Measurements from ENCODE around the gene PROX1. TPM values are rescaled to one million over a fixed set of nuclear protein-coding genes. Genes with fewer than 3 reads are reported as not detected.

The PROX1 gene
- total RNA-seq, 1 donor from 2014 or later = 63.2 TPM

GRCh38 chr1:213983493-213984386 is 4.0 kb upstream of the PROX1 start:
- TF ChIP-seq, protein P1, sequence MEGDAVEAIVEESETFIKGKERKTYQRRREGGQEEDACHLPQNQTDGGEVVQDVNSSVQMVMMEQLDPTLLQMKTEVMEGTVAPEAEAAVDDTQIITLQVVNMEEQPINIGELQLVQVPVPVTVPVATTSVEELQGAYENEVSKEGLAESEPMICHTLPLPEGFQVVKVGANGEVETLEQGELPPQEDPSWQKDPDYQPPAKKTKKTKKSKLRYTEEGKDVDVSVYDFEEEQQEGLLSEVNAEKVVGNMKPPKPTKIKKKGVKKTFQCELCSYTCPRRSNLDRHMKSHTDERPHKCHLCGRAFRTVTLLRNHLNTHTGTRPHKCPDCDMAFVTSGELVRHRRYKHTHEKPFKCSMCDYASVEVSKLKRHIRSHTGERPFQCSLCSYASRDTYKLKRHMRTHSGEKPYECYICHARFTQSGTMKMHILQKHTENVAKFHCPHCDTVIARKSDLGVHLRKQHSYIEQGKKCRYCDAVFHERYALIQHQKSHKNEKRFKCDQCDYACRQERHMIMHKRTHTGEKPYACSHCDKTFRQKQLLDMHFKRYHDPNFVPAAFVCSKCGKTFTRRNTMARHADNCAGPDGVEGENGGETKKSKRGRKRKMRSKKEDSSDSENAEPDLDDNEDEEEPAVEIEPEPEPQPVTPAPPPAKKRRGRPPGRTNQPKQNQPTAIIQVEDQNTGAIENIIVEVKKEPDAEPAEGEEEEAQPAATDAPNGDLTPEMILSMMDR (IDR thresholded peaks at IDR 0.05; ENCODE audit: unreplicated experiment) = no peak
- H3K36me3 Mint-ChIP-seq (ENCODE audit: insufficient read depth) = no peaks in the 10 kb centered on the region
- peak overlapping the region; percentile 85 for H3K27ac Mint-ChIP-seq
- peaks cover 54% of the 10 kb centered on the region for H3K27me3 Mint-ChIP-seq
- no peak for DNase-seq (ENCODE audit: low spot score, unreplicated experiment)
- peak overlapping the region; percentile 98 for H3K4me3 Mint-ChIP-seq (ENCODE audit: low read depth)
- H3K9me3 Mint-ChIP-seq (ENCODE audit: low read depth) = no peaks in the 10 kb centered on the region
- H3K4me1 Mint-ChIP-seq (ENCODE audit: low read depth) = peaks cover 40% of the 10 kb centered on the region

- TF ChIP-seq, protein P1 (IDR thresholded peaks at IDR 0.05; ENCODE audit: unreplicated experiment) = no peak
- no peaks in the 10 kb centered on the region for H3K36me3 Mint-ChIP-seq (ENCODE audit: insufficient read depth)
- no peaks in the 10 kb centered on the region for H3K9me3 Mint-ChIP-seq (ENCODE audit: low read depth)
- H3K27me3 Mint-ChIP-seq = peaks cover 48% of the 10 kb centered on the region
- peak overlapping the region; percentile 85 for H3K27ac Mint-ChIP-seq
- peaks cover 34% of the 10 kb centered on the region for H3K4me1 Mint-ChIP-seq (ENCODE audit: low read depth)
- peak overlapping the region; percentile 98 for H3K4me3 Mint-ChIP-seq (ENCODE audit: low read depth)
- no peak for DNase-seq (ENCODE audit: low spot score, unreplicated experiment)
These were observed 3.2 kb upstream of the PROX1 start for GRCh38 chr1:213984387-213985208.

DNA sequence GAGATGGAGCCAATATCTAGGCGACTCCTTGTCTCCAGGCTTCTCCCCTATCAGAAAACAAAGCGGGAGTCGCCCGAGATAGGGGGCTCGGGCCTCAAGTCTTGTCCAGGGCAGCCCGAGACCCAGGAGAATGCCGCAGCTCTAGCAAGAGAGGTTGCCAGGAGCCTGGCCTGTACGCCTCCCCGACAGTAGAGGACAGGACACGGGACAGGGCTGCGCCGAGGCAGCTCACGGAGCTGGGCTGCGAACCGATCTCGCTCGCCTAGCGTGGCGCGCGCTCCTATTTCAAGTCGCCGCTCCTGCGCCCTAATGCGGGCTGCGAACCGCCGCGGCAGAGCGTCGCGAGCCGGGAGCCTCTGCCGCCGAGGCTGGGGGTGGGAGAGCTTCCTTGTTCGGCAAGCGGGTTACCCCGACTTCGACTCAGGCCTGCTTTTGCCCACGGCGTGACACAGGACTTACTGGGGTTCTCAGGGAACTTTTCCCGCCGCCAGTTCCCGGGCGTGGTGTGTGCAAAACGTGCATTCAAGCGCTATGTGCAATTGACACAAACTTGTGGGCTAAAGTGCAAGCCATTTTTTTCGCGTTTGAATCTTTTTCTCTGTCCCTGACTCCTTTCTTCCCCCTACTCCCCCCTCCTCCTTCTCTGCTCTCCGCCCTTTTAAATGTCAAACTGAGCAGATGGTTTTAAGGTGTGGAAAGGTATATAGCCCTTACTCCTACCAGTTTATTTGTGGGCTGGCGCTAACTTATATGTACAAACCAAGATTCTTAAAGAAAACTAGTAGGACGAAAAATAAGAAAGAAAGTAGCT is 2.4 kb upstream of the PROX1 start:
- Mint-ChIP-seq H3K4me1 (ENCODE audit: low read depth) (peaks cover 41% of the 10 kb centered on the region), H3K4me3 (ENCODE audit: low read depth) (peak overlapping the region; percentile 98)
- TF ChIP-seq, protein P1 (IDR thresholded peaks at IDR 0.05; ENCODE audit: unreplicated experiment) = no peak

DNA sequence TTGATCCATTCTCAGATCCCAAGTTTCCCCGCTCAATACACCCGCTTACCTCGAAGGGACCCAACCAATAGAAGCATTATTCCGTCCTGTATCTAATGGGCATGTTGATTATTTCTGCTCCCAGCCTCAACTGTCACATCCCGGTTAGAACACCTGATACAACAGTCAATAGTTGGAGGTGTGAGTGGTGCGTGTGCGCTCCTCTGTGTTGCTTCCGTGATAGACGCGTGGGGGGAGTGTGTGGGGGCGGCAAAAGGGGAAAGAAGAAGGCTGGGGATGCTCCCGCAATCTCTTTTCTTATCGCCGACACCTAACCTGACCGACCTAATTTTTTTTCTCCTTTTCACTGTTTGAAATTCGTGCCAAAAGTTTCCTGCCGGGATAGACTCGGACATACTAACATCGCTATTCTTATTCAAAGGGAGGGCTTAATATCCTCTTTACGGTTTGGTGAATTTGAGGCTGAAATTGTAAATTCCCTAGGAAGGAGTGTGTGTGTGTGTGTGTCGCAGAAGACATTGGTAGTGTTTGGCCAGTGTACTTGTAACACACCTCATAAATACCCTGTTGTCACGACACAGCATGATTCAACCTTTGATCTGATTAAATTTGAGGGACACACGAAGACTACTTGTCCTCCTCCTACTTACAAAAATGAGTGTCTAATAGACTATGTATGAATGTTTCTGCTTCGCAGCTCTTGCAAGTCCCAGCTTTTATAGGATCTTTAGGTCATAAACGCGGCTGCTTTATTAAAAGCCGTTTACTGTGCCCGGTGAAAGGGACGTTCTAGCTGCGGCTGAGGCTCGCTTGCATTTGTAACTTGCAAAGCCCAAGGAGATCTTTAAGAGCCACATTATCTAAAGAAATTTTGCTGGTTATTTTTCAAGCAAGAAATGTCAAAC is 1.5 kb upstream of the PROX1 start:
- Mint-ChIP-seq H3K4me1 (ENCODE audit: low read depth) (peaks cover 47% of the 10 kb centered on the region), H3K27me3 (peaks cover 38% of the 10 kb centered on the region), H3K27ac (peak overlapping the region; percentile 72), H3K4me3 (ENCODE audit: low read depth) (peak overlapping the region; percentile 98), H3K9me3 (ENCODE audit: low read depth) (no peaks in the 10 kb centered on the region), H3K36me3 (ENCODE audit: insufficient read depth) (no peaks in the 10 kb centered on the region)
- TF ChIP-seq, protein P1 (IDR thresholded peaks at IDR 0.05; ENCODE audit: unreplicated experiment) = no peak
- no peak for DNase-seq (ENCODE audit: low spot score, unreplicated experiment)

More for the DNA sequence above, 2.4 kb upstream of the PROX1 start:
- DNase-seq (ENCODE audit: low spot score, unreplicated experiment) = no peak
- H3K27ac Mint-ChIP-seq = peak overlapping the region; percentile 72
- no peaks in the 10 kb centered on the region for H3K9me3 Mint-ChIP-seq (ENCODE audit: low read depth)
- H3K36me3 Mint-ChIP-seq (ENCODE audit: insufficient read depth) = no peaks in the 10 kb centered on the region
- H3K27me3 Mint-ChIP-seq = peaks cover 46% of the 10 kb centered on the region

Measured in progenitor cell of endocrine pancreas (in vitro differentiated cells).